KMS-11 (cell line): Measurements from ENCODE around the gene RIPOR3.
"Not testable (repeated sequence)": the region's sequence is repeated elsewhere in the genome, so short reads cannot be mapped to it uniquely, and the experiment has no call there.

ENCODE experiments used
- H2AFZ ChIP-seq: fragments of 200-600 bp; sonication (generic); 2 replicates; pipeline ENCODE4 v1.6.1; 2016; ENCODE audit warnings: antibody characterized with exemption, mixed run types, low read depth
- H3K27ac ChIP-seq: fragments of 200-600 bp; sonication (generic); 2 replicates; pipeline ENCODE4 v1.6.1; 2016; ENCODE audit warnings: mild to moderate bottlenecking, mixed run types
- H3K27me3 ChIP-seq: fragments of 200-600 bp; sonication (generic); 2 replicates; pipeline ENCODE4 v1.6.1; 2017; ENCODE audit warnings: mild to moderate bottlenecking, low read depth, mixed run types, moderate library complexity; ENCODE audit not compliant: insufficient read depth
- H3K36me3 ChIP-seq: fragments of 200-600 bp; sonication (generic); 2 replicates; pipeline ENCODE4 v1.6.1; 2017; ENCODE audit warnings: mild to moderate bottlenecking, mixed run types; ENCODE audit not compliant: insufficient read depth
- H3K4me1 ChIP-seq: fragments of 200-600 bp; sonication (generic); 2 replicates; pipeline ENCODE4 v1.6.1; 2016; ENCODE audit warnings: mild to moderate bottlenecking, low read depth, mixed run types; ENCODE audit not compliant: poor library complexity, severe bottlenecking
- H3K4me2 ChIP-seq: fragments of 200-600 bp; sonication (generic); 2 replicates; pipeline ENCODE4 v1.7.0; 2016; ENCODE audit warnings: mild to moderate bottlenecking, mixed run types
- H3K4me3 ChIP-seq: fragments of 200-600 bp; sonication (generic); IDR thresholded peaks from 2 replicates; pipeline ENCODE4 v1.6.1; 2017; ENCODE audit warnings: low read depth, low read length, mixed read lengths; ENCODE audit not compliant: insufficient read depth
- H3K79me2 ChIP-seq: fragments of 200-600 bp; sonication (generic); 2 replicates; pipeline ENCODE4 v1.6.1; 2016; ENCODE audit warnings: low read depth, mixed run types; ENCODE audit not compliant: insufficient read depth
- H3K9ac ChIP-seq: fragments of 200-600 bp; sonication (generic); 2 replicates; pipeline ENCODE4 v1.6.1; 2016; ENCODE audit warnings: mild to moderate bottlenecking, mixed run types
- H4K20me1 ChIP-seq: fragments of 200-600 bp; sonication (generic); 2 replicates; pipeline ENCODE4 v1.6.1; 2016; ENCODE audit warnings: mild to moderate bottlenecking, mixed run types; ENCODE audit not compliant: insufficient read depth
- CTCF ChIP-seq: fragments of 200-600 bp; sonication (generic); conservative IDR thresholded peaks from 2 replicates; pipeline ENCODE4 v1.6.1; 2017; ENCODE audit warnings: low read depth, mild to moderate bottlenecking, antibody characterized with exemption, low read length, moderate library complexity, mixed read lengths

The RIPOR3 gene

GRCh38 chr20:50715694-50716093 is 24.4 kb upstream of the RIPOR3 start:
- Histone ChIP-seq H2AFZ (no peak overlapping the region), H3K4me1 (no peaks in the 10 kb centered on the region), H3K4me3 (no peak overlapping the region), H3K27me3 (no peaks in the 10 kb centered on the region), H3K27ac (no peak overlapping the region), H3K9ac (no peak overlapping the region), H3K36me3 (no peaks in the 10 kb centered on the region), H4K20me1 (no peaks in the 10 kb centered on the region), H3K4me2 (no peak overlapping the region), H3K79me2 (no peaks in the 10 kb centered on the region)
- TF ChIP-seq CTCF: no peak

GRCh38 chr20:50714426-50714825 is 23.1 kb upstream of the RIPOR3 start:
- not testable (repeated sequence) for H2AFZ ChIP-seq, H3K79me2 ChIP-seq, H3K27ac ChIP-seq, H3K36me3 ChIP-seq, H3K4me1 ChIP-seq, H3K4me2 ChIP-seq, H3K9ac ChIP-seq, H3K4me3 ChIP-seq, H4K20me1 ChIP-seq, H3K27me3 ChIP-seq

GRCh38 chr20:50713657-50714101 is 22.3 kb upstream of the RIPOR3 start:
- TF ChIP-seq CTCF: no peak
- no peaks in the 10 kb centered on the region for H3K79me2 ChIP-seq
- no peaks in the 10 kb centered on the region for H3K27me3 ChIP-seq
- no peaks in the 10 kb centered on the region for H4K20me1 ChIP-seq
- no peaks in the 10 kb centered on the region for H3K4me1 ChIP-seq
- H3K27ac ChIP-seq: no peak overlapping the region
- no peaks in the 10 kb centered on the region for H3K36me3 ChIP-seq
- H3K4me2 ChIP-seq: no peak overlapping the region
- H2AFZ ChIP-seq: no peak overlapping the region
- no peak overlapping the region for H3K9ac ChIP-seq
- H3K4me3 ChIP-seq: no peak overlapping the region

GRCh38 chr20:50712771-50713656 is 21.7 kb upstream of the RIPOR3 start:
- Histone ChIP-seq H3K27ac (no peak overlapping the region), H3K4me2 (no peak overlapping the region), H3K36me3 (no peaks in the 10 kb centered on the region), H3K4me1 (no peaks in the 10 kb centered on the region), H2AFZ (no peak overlapping the region), H4K20me1 (no peaks in the 10 kb centered on the region), H3K4me3 (no peak overlapping the region), H3K79me2 (no peaks in the 10 kb centered on the region), H3K27me3 (no peaks in the 10 kb centered on the region), H3K9ac (no peak overlapping the region)
- TF ChIP-seq CTCF: no peak
